NCI-H2029 treated with DMSO at 0.1 percent for 48 hours (cell line): ENCODE data around the gene TRIO.
"Not testable (repeated sequence)": the region's sequence is repeated elsewhere in the genome, so short reads cannot be mapped to it uniquely, and the experiment has no call there.

ENCODE experiments used
- DNase-seq: peaks from one replicate; lab custom pipeline; 2025; lab: John Stamatoyannopoulos, UW

The TRIO gene

DNA sequence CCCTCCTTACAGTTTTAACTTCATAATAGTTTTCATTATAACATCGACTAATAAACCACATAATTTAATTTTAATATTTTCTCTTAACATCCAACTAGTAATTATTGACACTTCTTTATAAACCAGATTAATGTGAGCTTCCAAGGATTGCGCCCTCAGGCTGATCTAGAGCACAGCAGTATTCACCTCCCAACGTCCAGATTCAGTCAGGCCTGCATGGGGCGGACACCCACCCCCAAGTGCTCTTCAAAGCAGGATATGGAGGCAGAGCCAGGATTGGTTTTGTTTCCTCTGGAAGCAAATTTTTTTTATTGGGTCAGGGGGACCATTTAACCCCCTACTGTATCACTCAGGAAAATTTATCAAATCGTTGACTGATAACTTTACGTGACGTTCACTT is 215.4 kb downstream of the TRIO start:
- no peak for DNase-seq

DNA sequence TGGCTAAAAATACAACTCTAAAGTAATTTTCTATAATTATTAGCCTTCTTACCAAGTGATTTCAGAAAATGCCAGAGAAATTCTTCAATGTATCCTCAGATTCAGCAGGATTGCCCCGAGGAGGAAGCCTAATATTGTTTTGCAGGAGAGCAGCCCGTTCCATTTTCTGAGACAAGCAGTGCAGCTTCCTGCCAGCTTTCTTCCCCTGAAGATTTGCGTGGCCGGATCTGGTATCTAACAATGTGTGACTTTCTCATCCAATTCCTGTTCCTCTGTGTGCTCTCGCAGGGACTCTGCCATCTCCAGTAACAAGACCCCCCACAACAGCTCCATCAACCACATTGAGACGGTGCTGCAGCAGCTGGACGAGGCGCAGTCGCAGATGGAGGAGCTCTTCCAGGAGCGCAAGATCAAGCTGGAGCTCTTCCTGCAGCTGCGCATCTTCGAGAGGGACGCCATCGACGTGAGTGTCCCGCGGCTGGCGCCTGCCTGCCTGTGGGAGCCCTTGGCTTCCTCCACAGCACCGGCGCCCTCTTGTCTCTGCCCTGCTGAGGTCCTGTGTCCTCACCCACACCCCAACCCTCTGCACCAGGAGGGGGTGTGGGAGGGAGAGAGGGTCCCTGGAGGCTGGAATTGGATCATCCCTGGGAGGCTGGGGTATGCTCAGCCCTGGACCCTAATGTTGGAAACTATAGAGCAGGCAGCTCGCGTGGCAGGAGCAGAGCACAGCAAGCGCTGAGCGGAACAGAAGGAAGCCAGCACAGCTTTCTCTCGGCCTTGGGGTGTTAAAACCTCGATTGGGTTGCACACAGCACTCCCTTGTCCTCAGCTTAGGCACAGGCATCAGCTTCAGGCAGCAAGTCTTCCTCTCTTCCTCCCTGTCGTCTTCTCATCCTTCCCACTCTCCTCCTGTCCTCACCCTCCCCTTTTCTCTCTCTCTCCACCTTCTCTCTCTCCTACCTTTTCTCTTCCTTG is 216.2 kb downstream of the TRIO start:
- no peak for DNase-seq

DNA sequence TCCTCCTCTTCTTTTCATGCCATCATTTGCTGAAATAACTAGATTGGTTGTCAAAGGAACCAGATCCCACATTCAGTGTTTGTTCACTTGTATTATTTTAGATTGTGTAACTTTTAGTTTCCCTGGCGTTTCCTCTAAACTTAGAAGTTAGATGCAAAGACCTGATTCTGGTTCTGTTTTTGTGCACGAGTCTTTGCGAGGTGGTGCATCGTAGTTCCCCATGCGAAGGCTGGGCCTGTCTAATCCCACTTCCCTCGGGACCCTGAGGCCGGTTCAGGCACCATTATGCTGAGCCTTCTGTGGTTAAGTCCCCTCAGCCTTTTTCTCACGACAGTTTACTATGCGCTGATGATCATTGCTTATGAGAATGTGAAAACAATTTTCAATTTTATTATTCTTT is 219.3 kb downstream of the TRIO start:
- no peak for DNase-seq

DNA sequence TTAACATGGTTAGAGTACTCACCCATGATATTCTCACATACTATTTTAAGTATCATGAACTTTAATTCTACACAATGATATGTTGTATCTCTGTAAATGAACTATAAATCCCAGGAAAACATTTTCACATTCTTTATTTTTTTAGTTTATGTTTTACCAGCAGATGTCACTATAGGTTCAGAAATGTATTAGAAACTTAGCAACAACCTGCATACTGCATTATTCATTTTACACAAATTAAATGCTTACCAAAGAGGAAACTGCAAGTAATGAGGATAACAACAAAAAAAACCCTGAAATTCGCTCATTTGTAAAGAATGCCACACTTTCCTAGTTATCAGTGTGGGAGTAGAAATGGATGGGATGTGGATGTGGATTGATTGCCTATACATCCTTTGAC is 221.0 kb downstream of the TRIO start:
- no peak for DNase-seq

DNA sequence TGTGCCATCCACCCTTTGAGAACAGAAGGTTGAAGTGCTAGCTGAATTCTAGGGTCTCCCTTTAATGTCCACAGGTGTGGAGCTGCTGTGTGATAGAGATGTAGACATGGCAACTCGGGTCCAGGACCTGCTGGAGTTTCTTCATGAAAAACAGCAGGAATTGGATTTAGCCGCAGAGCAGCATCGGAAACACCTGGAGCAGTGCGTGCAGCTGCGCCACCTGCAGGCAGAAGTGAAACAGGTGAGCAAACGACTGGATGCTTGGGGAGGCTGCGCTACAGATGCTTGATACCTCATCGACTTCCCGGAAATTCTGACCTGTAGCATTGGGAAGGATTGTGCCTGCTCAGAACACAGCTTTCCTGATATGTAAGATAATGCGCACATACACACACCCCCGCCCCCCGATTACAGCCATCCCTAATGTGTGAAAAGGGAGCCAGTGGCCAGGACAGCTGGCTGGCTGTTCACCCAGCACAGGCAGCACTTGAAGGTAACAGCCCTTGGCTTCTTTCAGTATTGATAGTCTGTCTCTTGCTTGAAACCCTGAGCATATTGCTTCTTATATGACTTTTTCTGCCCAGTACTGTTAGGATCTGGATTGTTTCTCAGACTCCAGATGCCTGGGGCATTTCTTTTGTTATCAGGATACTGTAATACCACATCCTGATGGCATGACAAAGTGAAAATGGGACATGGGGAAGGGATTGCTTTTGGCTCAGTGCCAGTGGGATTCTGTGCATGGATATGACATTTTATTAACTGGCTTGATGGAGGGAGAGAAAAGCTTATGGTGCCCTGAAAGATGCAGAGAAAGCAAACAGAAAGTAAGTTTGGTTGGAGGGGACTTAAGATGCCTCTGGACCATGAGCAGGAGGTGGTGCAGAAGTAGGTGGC is 221.7 kb downstream of the TRIO start:
- no peak for DNase-seq

DNA sequence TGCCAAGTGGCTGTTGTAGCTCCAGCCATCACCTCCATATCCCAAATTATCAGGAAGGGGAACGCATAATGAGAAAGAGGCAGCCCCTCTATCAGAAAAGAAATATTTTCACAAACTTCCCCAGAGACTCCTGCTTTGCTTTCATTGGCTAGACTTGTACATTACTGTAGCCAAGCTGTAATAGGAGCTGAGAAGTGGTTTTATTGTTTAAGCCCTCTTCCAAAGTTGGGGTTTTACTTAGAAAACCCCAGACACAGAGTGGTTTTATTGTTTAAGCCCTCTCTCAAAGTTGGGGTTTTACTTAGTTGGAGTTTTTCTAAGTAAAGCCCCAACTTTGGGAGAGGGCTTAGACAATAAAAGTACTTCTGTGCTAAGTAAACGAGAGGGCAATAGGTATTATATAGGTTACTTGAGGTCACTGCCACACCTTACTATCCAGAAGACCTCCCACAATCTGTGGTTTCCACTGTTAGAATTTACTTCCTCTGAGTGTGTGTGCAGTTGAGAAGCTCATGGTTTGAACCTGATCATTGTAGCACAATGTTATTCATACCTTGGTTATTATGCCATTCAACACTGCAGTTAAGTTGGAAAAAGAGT is 222.8 kb downstream of the TRIO start:
- no peak for DNase-seq

DNA sequence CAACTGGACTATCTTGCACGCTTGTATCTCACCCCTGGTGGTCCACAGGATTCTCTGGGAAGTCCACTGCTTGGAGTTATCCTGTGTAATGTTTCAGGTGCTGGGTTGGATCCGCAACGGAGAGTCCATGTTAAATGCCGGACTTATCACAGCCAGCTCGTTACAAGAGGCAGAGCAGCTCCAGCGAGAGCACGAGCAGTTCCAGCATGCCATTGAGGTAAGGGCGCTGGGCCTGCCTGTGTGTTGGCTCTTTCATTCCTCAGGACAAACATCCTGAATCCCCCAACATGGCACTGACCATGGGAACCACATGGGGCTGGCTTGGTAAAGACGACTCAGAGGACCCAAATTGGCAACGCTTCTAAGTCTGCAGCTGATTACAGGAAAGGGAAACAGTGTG is 223.6 kb downstream of the TRIO start:
- DNase-seq, result no peak

DNA sequence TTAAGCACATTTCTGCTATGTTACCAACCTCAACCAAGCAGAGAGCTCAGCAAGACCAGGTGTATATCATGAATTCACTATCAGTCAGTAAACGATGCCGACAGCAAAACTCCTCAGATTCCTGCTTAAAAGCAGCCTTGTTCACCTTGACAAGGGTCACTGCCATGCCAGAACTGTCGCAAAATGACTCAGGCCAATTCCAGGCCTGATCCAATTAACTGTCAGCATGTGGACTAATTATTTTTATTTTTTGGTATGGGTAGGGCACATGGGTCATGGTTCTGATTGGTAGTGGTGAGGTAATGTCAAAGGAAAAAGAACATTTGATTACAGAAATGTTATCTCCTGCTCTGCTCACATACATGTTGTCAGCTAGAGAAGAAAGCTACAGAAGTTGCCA is 224.2 kb downstream of the TRIO start:
- DNase-seq, result no peak

DNA sequence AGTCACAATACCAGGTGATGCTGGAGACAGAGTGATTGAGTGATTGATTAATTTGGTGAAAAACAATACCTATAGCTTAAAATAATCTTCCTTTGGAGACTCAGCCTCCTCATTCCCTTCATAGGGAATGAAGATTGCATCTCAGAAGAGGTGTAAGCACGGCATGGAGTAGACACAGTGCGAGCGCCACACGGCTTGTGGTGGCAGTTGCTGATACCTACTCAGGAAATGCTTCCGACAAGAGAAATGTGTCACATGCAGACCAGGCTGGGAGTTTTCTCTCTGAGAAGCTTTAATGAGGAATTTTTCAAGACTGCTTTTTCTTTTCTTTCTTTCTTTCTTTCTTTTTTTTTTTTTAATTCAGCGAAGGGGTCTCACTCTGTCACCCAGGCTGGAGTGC is 226.6 kb downstream of the TRIO start:
- no peak for DNase-seq

DNA sequence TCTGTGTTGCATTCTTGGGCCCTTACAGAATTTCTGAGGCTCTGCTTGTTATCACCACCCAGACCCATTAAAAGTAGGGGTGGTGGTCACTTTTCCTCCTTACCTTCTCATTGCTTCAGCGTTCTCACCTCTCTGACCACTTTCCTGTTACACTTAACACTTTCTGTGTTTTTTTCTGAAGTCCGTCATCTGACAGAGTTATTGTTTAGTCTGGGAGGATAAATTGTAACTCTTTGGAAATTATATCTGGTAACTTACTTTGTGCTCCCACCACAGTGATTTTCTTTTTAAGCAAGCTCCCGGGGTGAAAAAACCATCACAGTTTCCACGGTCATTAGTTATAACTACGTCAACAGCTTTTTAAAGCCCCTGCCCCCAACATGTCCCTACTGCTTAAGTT is 227.2 kb downstream of the TRIO start:
- no peak for DNase-seq

DNA sequence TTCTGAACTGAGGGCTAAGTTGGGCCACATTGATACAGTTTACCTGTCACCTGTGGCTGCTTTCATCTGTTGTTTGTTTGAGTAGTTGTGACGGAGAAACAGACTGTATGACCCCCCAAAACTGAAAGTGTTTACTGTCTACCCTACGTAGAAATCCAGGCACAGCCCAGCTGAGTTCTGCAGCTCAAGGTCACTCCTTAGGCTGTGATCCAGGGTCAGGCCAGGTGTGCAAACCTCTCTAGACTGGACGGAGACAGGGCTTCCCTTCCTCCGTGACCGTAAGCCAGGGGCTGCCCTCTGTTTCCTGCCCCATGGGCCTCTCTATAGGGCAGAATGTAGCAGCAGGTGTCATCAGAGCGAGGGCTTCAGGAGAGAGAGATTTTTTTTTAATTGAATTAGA is 230.5 kb downstream of the TRIO start:
- no peak for DNase-seq

DNA sequence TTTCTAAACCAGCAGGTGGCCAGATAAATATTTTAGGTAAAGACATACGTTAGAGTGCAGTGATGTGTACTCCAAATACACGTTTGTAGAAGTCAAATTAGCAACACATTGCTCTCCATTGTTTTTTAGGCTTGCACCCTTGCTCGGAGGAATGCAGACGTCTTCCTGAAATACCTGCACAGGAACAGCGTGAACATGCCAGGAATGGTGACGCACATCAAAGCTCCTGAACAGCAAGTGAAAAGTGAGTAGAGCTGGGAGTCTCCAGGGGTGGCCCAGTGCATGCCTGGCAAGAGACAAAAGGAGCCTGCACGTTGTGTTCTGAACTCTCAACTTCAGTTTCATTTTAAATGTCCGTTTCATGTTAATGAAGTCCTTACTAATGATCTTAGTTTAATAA is 231.0 kb downstream of the TRIO start:
- DNase-seq, result no peak

DNA sequence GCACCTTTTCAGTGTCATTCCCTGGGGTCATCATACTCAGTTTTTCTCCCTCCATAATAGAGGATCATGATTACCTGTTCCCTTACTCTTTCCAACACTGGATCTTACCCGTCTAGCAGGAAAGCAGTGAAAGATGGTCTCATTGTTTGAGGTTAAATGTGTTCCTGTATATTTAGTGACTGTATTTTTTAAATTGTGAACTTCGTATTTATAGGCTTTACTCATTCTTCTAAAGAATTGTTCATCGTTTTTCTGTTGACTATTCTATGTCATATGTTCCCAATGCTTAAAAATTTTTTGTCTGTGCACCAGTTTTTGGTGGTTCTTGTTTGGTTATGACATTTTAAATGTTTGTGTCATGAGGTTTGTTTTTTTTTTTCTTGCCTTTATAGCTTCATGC is 233.6 kb downstream of the TRIO start:
- DNase-seq, result no peak

DNA sequence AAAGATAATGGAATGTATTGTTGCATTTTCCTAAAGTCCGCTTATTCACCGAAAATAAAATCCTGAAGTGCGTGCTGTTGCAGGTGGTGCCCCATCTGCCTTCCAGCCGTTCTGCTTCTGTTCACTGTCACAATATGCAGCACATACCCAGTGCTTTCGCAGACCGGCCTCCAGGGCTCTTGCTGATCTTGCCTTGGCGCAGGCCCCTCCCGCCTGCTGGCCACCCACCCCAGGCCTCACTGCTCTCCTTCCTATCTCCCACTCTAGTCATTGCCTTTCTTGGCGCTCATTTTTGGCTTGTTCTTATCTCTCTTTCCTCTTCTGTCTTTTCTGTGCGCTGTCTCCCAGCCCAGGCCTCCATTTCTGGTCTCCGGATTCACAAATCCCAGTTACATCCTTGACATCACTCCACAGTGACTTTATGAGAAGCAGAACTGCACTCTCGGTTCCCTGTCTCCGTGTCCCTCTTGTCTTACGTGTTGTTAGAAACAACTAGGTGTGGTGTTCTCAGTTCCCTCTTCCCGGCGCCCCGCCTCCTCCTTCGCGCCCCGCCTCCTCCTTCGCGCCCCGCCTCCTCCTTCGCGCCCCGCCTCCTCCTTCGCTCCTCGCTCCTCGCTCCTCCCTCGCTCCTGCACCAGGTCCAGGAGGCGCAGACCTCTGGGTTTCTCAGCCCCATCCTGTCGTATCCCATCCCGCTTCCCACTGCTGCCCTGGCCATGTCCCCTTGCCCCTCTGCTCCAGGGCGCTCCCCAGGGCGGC is 236.8 kb downstream of the TRIO start:
- no peak for DNase-seq

DNA sequence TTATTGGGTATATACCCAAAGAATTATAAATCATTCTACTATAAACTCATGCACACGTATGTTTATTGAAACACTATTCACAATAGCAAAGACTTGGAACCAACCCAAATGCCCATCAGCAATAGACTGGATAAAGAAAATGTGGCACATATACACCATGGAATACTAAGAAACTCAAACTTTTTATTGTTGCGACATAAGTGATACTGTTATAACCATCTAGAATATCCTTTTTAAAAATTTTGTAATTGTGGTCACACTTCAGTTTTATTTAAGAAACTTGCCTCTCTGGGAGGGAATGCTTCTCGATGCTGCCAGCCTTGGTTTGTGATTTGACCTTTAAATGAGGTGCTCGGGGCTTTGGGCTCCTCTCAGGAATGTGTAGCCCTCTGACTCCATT is 237.6 kb downstream of the TRIO start:
- no peak for DNase-seq

DNA sequence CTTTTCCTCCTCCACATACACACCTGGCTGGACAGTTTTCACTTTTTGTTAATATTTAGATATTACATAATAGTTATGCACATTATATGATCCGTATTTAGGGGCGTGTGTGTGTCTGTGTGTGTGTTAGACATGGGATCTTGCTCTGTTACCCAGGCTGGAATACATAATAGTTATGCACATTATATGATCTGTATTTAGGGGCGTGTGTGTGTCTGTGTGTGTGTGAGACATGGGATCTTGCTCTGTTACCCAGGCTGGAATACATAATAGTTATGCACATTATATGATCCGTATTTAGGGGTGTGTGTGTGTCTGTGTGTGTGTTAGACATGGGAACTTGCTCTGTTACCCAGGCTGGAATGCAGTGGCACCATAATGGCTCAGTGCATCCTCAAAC is 239.5 kb downstream of the TRIO start:
- DNase-seq, result no peak

DNA sequence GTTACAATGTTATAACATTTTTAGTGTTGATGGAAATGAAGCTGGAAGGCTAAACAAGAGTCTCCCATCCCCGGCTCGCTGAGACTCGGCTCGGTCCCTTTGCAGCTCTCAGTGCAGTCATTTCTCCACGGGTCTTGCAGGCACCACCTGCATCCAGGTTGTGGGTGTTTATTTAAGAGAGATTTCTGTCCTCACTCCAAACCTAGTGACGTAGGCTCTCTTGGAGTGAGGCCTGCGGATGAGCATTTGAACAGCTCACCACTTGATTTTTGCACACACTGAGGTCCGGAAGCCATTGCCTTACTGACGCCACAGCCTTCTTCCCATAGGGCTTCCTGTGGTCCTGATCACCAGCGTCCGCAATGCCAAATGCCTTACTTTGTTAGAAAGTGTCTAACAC is 240.8 kb downstream of the TRIO start:
- peak; percentile 92 for DNase-seq

DNA sequence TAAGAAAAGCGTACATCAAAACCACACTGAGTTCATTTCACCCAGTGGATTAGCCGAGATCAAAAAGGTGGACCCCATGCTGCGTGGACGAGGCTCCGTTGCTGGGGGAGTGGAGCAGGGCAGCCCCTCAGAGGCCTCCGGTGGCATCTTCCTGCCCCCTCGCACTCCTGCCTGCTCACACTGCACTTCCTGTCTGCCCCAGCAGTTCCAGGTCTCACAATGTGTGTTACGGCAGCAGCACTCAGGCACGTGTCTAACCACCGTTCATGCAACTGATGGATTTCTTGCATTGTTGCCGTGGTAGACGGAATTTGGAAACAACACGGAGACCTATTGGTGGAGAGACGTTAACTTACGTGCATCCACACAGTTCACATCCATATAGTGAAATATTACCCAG is 241.9 kb downstream of the TRIO start:
- no peak for DNase-seq

DNA sequence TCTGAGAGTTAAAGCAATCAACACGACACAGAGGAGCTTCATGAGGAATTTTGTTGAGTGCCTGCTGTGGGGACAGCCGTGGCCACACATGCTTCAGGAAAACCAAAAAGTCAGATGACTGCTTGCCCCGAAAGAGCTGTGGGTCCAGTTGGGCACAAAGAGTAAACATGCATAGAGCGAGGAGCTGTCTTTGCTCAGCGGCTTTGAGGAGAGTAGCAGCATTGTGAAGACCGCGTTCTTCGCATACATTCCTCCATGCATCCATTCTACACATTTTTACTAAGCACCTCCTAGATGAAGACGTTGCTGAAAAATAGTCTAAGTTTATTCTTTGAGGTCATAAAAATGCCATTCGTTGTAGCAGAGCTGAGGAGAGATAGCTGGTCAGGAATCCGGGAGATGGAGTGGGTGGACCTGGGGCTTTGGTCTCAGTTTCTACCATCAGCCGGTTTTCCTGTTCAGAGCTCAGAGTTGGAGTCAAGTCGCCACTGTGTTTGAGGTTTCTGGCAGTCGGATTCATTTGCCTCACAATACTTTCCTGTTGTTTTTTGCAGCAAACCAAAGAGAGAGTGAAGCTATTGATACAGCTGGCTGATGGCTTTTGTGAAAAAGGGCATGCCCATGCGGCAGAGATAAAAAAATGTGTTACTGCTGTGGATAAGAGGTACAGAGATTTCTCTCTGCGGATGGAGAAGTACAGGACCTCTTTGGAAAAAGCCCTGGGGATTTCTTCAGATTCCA is 243.9 kb downstream of the TRIO start:
- no peak for DNase-seq

DNA sequence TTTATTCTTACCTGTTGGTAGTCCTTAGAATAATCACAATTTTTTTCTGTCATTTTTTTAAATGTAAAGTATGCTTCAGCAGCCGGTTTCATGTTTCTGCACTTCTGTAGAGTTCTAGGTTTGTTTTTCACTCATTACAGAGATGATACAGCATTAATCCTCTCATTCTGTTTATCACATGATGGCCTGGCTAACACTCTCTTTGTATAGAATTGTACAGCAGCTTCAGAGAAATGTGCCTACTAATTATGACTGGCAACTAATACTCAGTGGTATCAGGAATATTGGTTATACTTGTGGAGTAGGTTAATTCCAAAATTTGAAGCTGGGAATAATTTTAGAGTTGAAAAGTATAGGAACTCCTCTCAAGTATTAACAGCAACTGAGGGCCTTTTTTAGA is 245.6 kb downstream of the TRIO start:
- no peak for DNase-seq

DNA sequence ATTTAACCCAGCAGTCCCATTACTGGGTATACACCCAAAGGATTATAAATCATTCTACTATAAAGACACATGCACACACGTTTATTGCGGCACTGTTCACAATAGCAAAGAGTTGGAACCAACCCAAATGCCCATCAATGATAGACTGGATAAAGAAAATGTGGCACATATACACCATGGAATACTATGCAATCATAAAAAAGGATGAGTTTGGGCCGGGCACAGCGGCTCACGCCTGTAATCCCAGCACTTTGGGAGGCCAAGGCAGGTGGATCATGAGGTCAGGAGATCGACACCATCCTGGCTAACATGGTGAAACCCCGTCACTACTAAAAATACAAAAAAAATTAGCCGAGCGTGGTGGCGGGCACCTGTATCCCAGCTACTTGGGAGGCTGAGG is 249.4 kb downstream of the TRIO start:
- DNase-seq, result not testable (repeated sequence)
